IMR-90 (cell line): ENCODE results near the gene TPSB2. TPM values are rescaled to one million over a fixed set of nuclear protein-coding genes. Genes with fewer than 3 reads are reported as not detected.

ENCODE experiments used
- ATAC-seq: fragments of 200-7000 bp; cut with Tn5 transposase; 2 replicates; pipeline ENCODE4 v1.9.1; 2020; ENCODE audit warnings: low read depth, mild to moderate bottlenecking, moderate library complexity
- BruUV-seq: library from RNA; stranded (reverse); fragments of 400-500 nt; replicated peaks from 2 replicates; lab custom pipeline; 2021; lab: Mats Ljungman, UMichigan
- CTCF ChIA-PET: fragments of 300-600 bp; formaldehyde crosslinking; extraction: SDS; loops from one replicate; lab custom pipeline; 2021; ENCODE audit warnings: antibody characterized with exemption; lab: Yijun Ruan, JAX
- POLR2A ChIA-PET: fragments of 300-600 bp; sonication (Branson Sonifier 250); formaldehyde crosslinking; loops from one replicate; lab custom pipeline; 2022; ENCODE audit warnings: antibody characterized with exemption; ENCODE audit not compliant: unreplicated experiment; lab: Charles Lee
- DNase-seq: peaks from one replicate; pipeline ENCODE4 v3.0.0; 2013
- H2AFZ ChIP-seq: replicated peaks from 2 replicates; pipeline ENCODE3; 2013; ENCODE audit warnings: low read length, mild to moderate bottlenecking; ENCODE audit not compliant: poor library complexity
- H2AK5ac ChIP-seq: 2 replicates; pipeline ENCODE4 v1.6.1; 2013; ENCODE audit warnings: low read depth, low read length, inconsistent platforms
- H2AK9ac ChIP-seq: replicated peaks from 2 replicates; pipeline ENCODE3; 2013; ENCODE audit warnings: mild to moderate bottlenecking, low read depth, low read length, moderate library complexity; ENCODE audit not compliant: poor library complexity
- H2BK120ac ChIP-seq: 2 replicates; pipeline ENCODE4 v1.6.1; 2013; ENCODE audit warnings: low read depth, low read length, inconsistent platforms
- H2BK15ac ChIP-seq: 3 replicates; pipeline ENCODE4 v1.6.1; 2013; ENCODE audit warnings: low read depth, low read length, inconsistent platforms
- H2BK20ac ChIP-seq: 2 replicates; pipeline ENCODE4 v1.6.1; 2013; ENCODE audit warnings: low read depth, mild to moderate bottlenecking, inconsistent platforms, low read length, moderate library complexity
- H2BK5ac ChIP-seq: 2 replicates; pipeline ENCODE4 v1.6.1; 2013; ENCODE audit warnings: mild to moderate bottlenecking, low read depth, low read length, inconsistent platforms; ENCODE audit not compliant: poor library complexity, severe bottlenecking
- H3K14ac ChIP-seq: replicated peaks from 2 replicates; pipeline ENCODE4 v1.6.1; 2013; ENCODE audit warnings: low read depth, low read length, inconsistent platforms
- H3K18ac ChIP-seq: 2 replicates; pipeline ENCODE4 v1.6.1; 2013; ENCODE audit warnings: low read depth, low read length, control low read depth
- H3K23ac ChIP-seq: 2 replicates; pipeline ENCODE4 v1.6.1; 2013; ENCODE audit warnings: low read depth, low read length, inconsistent platforms
- H3K27ac ChIP-seq: 2 replicates; pipeline ENCODE4 v1.5.1; 2013; ENCODE audit warnings: mild to moderate bottlenecking, control low read depth, low read length; ENCODE audit not compliant: insufficient read depth
- H3K27me3 ChIP-seq: 2 replicates; pipeline ENCODE4 v1.6.1; 2013; ENCODE audit warnings: low read length; ENCODE audit not compliant: control insufficient read depth, insufficient read depth
- H3K36me3 ChIP-seq: 2 replicates; pipeline ENCODE4 v1.6.1; 2013; ENCODE audit warnings: low read length, mixed read lengths; ENCODE audit not compliant: control insufficient read depth, insufficient read depth
- H3K4ac ChIP-seq: 2 replicates; pipeline ENCODE4 v1.6.1; 2013; ENCODE audit warnings: low read depth, low read length, inconsistent platforms
- H3K4me1 ChIP-seq: 2 replicates; pipeline ENCODE4 v1.6.1; 2013; ENCODE audit warnings: low read length, mixed read lengths; ENCODE audit not compliant: control insufficient read depth, insufficient read depth
- H3K4me2 ChIP-seq: 2 replicates; pipeline ENCODE4 v1.6.1; 2013; ENCODE audit warnings: low read depth, mild to moderate bottlenecking, control low read depth, low read length, moderate library complexity
- H3K4me3 ChIP-seq: 2 replicates; pipeline ENCODE4 v1.5.1; 2013; ENCODE audit warnings: low read depth, mild to moderate bottlenecking, control low read depth, low read length, moderate library complexity; ENCODE audit not compliant: insufficient read depth
- H3K56ac ChIP-seq: 2 replicates; pipeline ENCODE4 v1.6.1; 2013; ENCODE audit warnings: low read length, inconsistent platforms; ENCODE audit not compliant: insufficient read depth; ENCODE audit errors: extremely low read depth
- H3K79me1 ChIP-seq, 2 experiments: 2 replicates each; pipeline ENCODE4 v1.6.1; 2013; ENCODE audit warnings: low read length in 2 of 2, inconsistent platforms in 1 of 2, low read depth in 1 of 2
- H3K9ac ChIP-seq: 2 replicates; pipeline ENCODE4 v1.6.1; 2013; ENCODE audit warnings: low read depth, low read length, control low read depth
- H3K9me1 ChIP-seq: 2 replicates; pipeline ENCODE4 v1.6.1; 2013; ENCODE audit warnings: low read length, inconsistent platforms; ENCODE audit not compliant: insufficient read depth
- H3K9me3 ChIP-seq: 2 replicates; pipeline ENCODE4 v1.6.1; 2013; ENCODE audit warnings: low read length; ENCODE audit not compliant: control insufficient read depth, insufficient read depth
- H4K20me1 ChIP-seq: 2 replicates; pipeline ENCODE4 v1.6.1; 2013; ENCODE audit warnings: low read length, inconsistent platforms; ENCODE audit not compliant: insufficient read depth
- H4K5ac ChIP-seq: 2 replicates; pipeline ENCODE4 v1.6.1; 2013; ENCODE audit warnings: mild to moderate bottlenecking, low read depth, low read length, control low read depth
- H4K8ac ChIP-seq, 2 experiments: 2 replicates each; pipeline ENCODE4 v1.6.1; 2013; ENCODE audit warnings: low read depth in 2 of 2, low read length in 2 of 2, control low read depth in 1 of 2, inconsistent platforms in 1 of 2
- H4K91ac ChIP-seq: 2 replicates; pipeline ENCODE4 v1.6.1; 2013; ENCODE audit warnings: low read depth, low read length, inconsistent platforms; ENCODE audit not compliant: insufficient read depth
- BHLHE40 ChIP-seq: fragments of 150-350 bp; IDR thresholded peaks from 2 replicates; pipeline ENCODE4 v1.6.1; 2016; ENCODE audit warnings: mild to moderate bottlenecking, low read depth, low read length
- CEBPB ChIP-seq: IDR thresholded peaks from 2 replicates; pipeline ENCODE4 v1.6.1; 2012; ENCODE audit warnings: low read depth, low read length, improper control_type of control experiment
- CHD1 ChIP-seq: IDR thresholded peaks from 2 replicates; pipeline ENCODE4 v1.6.1; 2012; ENCODE audit warnings: low read depth, low read length, improper control_type of control experiment
- ELK1 ChIP-seq: fragments of 150-350 bp; IDR thresholded peaks from 2 replicates; pipeline ENCODE4 v1.6.1; 2016; ENCODE audit warnings: low read depth, mild to moderate bottlenecking, low read length, moderate library complexity, borderline replicate concordance
- FOS ChIP-seq: fragments of 150-350 bp; IDR thresholded peaks from 2 replicates; pipeline ENCODE4 v1.6.1; 2016; ENCODE audit warnings: low read depth, low read length
- MAFK ChIP-seq: IDR thresholded peaks from 2 replicates; pipeline ENCODE4 v1.6.1; 2012; ENCODE audit warnings: low read depth, low read length, improper control_type of control experiment
- MAZ ChIP-seq: IDR thresholded peaks from 2 replicates; pipeline ENCODE4 v1.6.1; 2012; ENCODE audit warnings: low read depth, mild to moderate bottlenecking, low read length, improper control_type of control experiment, moderate library complexity, borderline replicate concordance
- MXI1 ChIP-seq: IDR thresholded peaks from 2 replicates; pipeline ENCODE4 v1.6.1; 2012; ENCODE audit warnings: low read depth, mild to moderate bottlenecking, low read length, moderate library complexity, borderline replicate concordance
- NFE2L2 ChIP-seq: fragments of 150-350 bp; IDR thresholded peaks from 2 replicates; pipeline ENCODE4 v1.6.1; 2016; ENCODE audit warnings: low read depth, mild to moderate bottlenecking, low read length
- POLR2A ChIP-seq: IDR thresholded peaks from 2 replicates; pipeline ENCODE4 v1.6.1; 2012; ENCODE audit warnings: mild to moderate bottlenecking, low read depth, low read length
- RAD21 ChIP-seq: IDR thresholded peaks from 2 replicates; pipeline ENCODE4 v1.6.1; 2012; ENCODE audit warnings: low read length, improper control_type of control experiment
- RCOR1 ChIP-seq: IDR thresholded peaks from 2 replicates; pipeline ENCODE4 v1.6.1; 2012; ENCODE audit warnings: mild to moderate bottlenecking, low read length, improper control_type of control experiment; ENCODE audit not compliant: insufficient replicate concordance
- RFX5 ChIP-seq: IDR thresholded peaks from 2 replicates; pipeline ENCODE4 v1.8.0; 2012; ENCODE audit warnings: low read depth, mild to moderate bottlenecking, low read length, moderate library complexity
- SMC3 ChIP-seq: fragments of 150-350 bp; IDR thresholded peaks from 2 replicates; pipeline ENCODE4 v1.6.1; 2016; ENCODE audit warnings: low read depth, mild to moderate bottlenecking, antibody characterized with exemption, low read length, moderate library complexity
- USF2 ChIP-seq: fragments of 150-350 bp; IDR thresholded peaks from 2 replicates; pipeline ENCODE4 v1.6.1; 2017; ENCODE audit warnings: mild to moderate bottlenecking, antibody characterized with exemption, low read length, low read depth
- WGBS, 2 experiments: methylation state at CpG; one replicate each; pipeline versions ENCODE4 v1.1.5 to v1.1.7; 2013; ENCODE audit warnings: missing lambda C conversion rate in 2 of 2; ENCODE audit not compliant: insufficient read length in 1 of 2; ENCODE audit errors: extremely low coverage in 2 of 2; 5-methylcytosine and 5-hydroxymethylcytosine counted together
- dilution Hi-C: fragments of 300-500 bp; cut with HindIII; formaldehyde crosslinking; loops from one replicate; pipeline ENCODE4 v1.14.3; 2018; ENCODE audit warnings: low sequenced_read_pairs; ENCODE audit not compliant: unreplicated experiment
- in situ Hi-C: fragments of 300-500 bp; cut with MboI; formaldehyde crosslinking; loops from 3 replicates; pipeline ENCODE4 v1.14.3; 2019; ENCODE audit warnings: low sequenced_read_pairs, inconsistent platforms, mixed read lengths
- intact Hi-C: fragments of 100-400 bp; cut with micrococcal nuclease; formaldehyde crosslinking; loops from 2 replicates; pipeline ENCODE4 v1.10.0; 2022
- polyA plus RNA-seq, 3 experiments: library from polyadenylated mRNA; depleted of rRNA; stranded (reverse); fragments of >200 nt; gene quantifications; 2 replicates each; pipeline ENCODE4 v1.2.3, GENCODE V29; 2012; ENCODE audit warnings: low replicate concordance in 1 of 3
- total RNA-seq: library from RNA; depleted of rRNA; stranded (reverse); fragments of >200 nt; gene quantifications from 2 replicates; pipeline ENCODE4 v1.2.3, GENCODE V29; 2012
- TF ChIP-seq, protein P1 (sequence below): conservative IDR thresholded peaks from 2 replicates; pipeline ENCODE4 v1.5.1; 2012; ENCODE audit warnings: mild to moderate bottlenecking, low read depth, low read length, improper control_type of control experiment

TPSB2 gene
- total and polyA plus RNA-seq, 2 of the 4 experiments (the other 2 are of a cell fraction), result not detected

DNA sequence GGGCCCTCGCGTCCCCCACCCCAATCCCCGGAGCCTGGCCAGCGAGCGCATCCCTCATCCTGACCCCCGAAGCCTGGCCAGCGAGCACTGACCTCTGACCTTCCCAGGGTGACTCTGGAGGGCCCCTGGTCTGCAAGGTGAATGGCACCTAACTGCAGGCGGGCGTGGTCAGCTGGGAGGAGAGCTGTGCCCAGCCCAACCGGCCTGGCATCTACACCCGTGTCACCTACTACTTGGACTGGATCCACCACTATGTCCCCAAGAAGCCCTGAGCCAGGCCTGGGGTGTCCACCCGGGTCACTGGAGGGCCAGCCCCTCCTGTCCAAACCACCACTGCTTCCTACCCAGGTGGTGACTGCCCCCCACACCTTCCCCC is 28.2 kb upstream of the TPSB2 start:
- BruUV-seq, result no TSS peak
- Histone ChIP-seq H3K9me1 (no peaks in the 10 kb centered on the region), H2BK15ac (no peak overlapping the region), H4K8ac (no peak overlapping the region), H3K4me3 (no peak overlapping the region), H3K36me3 (no peaks in the 10 kb centered on the region), H2AK5ac (no peak overlapping the region), H3K9ac (no peak overlapping the region), H3K79me1 (no peaks in the 10 kb centered on the region), H3K18ac (no peak overlapping the region), H2BK5ac (no peak overlapping the region), H3K27ac (no peak overlapping the region), H3K56ac (no peak overlapping the region), H2BK120ac (no peak overlapping the region), H3K23ac (no peak overlapping the region), H4K20me1 (no peaks in the 10 kb centered on the region; the same call in 1 of the 2 replicates), H2AFZ (no peak overlapping the region), H3K4me2 (no peak overlapping the region), H4K5ac (no peak overlapping the region), H2AK9ac (no peak overlapping the region), H3K27me3 (peaks cover 36% of the 10 kb centered on the region), H3K4me1 (no peaks in the 10 kb centered on the region), H4K91ac (no peak overlapping the region), H2BK20ac (no peak overlapping the region), H3K4ac (no peak overlapping the region), H3K9me3 (no peaks in the 10 kb centered on the region), H3K14ac (no peak overlapping the region)
- intact Hi-C loops, result no loop called here
- CTCF ChIA-PET, result no interaction called here
- DNase-seq, result no peak
- dilution Hi-C loops, result no loop called here
- no peak for ATAC-seq
- in situ Hi-C loops, result no loop called here
- WGBS, 2 experiments, result 40% methylated on average over 1 of the region's 12 CpGs; no CpG with 5 or more reads in 1 of the 2 experiments
- POLR2A ChIA-PET, result no interaction called here
- no peak for TF ChIP-seq FOS
- TF ChIP-seq, protein P1, sequence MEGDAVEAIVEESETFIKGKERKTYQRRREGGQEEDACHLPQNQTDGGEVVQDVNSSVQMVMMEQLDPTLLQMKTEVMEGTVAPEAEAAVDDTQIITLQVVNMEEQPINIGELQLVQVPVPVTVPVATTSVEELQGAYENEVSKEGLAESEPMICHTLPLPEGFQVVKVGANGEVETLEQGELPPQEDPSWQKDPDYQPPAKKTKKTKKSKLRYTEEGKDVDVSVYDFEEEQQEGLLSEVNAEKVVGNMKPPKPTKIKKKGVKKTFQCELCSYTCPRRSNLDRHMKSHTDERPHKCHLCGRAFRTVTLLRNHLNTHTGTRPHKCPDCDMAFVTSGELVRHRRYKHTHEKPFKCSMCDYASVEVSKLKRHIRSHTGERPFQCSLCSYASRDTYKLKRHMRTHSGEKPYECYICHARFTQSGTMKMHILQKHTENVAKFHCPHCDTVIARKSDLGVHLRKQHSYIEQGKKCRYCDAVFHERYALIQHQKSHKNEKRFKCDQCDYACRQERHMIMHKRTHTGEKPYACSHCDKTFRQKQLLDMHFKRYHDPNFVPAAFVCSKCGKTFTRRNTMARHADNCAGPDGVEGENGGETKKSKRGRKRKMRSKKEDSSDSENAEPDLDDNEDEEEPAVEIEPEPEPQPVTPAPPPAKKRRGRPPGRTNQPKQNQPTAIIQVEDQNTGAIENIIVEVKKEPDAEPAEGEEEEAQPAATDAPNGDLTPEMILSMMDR, result no peak
- no peak for TF ChIP-seq CEBPB
- no peak for TF ChIP-seq MAFK
- TF ChIP-seq MAZ, result no peak
- TF ChIP-seq NFE2L2, result no peak
- no peak for TF ChIP-seq USF2
- TF ChIP-seq MXI1, result no peak
- TF ChIP-seq CHD1, result no peak
- no peak for TF ChIP-seq RCOR1
- no peak for TF ChIP-seq BHLHE40
- TF ChIP-seq ELK1, result no peak
- TF ChIP-seq RAD21, result no peak
- TF ChIP-seq POLR2A, result no peak
- TF ChIP-seq RFX5, result no peak
- no peak for TF ChIP-seq SMC3
